Activated gamma-delta T cell (primary cell): Measurements from ENCODE around the gene PGAM2.

Experiments used
- DNase-seq: peaks from one replicate; lab custom pipeline; 2025; lab: John Stamatoyannopoulos, UW
- total RNA-seq, 2 donors: gene quantifications; one replicate each; lab custom pipeline; 2026; lab: John Stamatoyannopoulos, UW

The PGAM2 gene
- total RNA-seq, result 0.31 to 0.57 reads per million in 2 donors

GRCh38 chr7:44065431-44066110 is at the start of gene PGAM2:
PGAM2 (minus strand) TSS chr7:44065567; CDS start chr7:44065529, 38 bp downstream.
- no peak for DNase-seq

- no peak for DNase-seq
Observed at GRCh38 chr7:44114586-44115310, 49.4 kb upstream of the PGAM2 start.

GRCh38 chr7:44113764-44114354 is 48.5 kb upstream of the PGAM2 start:
- DNase-seq, result no peak

- DNase-seq, result no peak
Observed at GRCh38 chr7:44112997-44113763, 47.8 kb upstream of the PGAM2 start.

DNA sequence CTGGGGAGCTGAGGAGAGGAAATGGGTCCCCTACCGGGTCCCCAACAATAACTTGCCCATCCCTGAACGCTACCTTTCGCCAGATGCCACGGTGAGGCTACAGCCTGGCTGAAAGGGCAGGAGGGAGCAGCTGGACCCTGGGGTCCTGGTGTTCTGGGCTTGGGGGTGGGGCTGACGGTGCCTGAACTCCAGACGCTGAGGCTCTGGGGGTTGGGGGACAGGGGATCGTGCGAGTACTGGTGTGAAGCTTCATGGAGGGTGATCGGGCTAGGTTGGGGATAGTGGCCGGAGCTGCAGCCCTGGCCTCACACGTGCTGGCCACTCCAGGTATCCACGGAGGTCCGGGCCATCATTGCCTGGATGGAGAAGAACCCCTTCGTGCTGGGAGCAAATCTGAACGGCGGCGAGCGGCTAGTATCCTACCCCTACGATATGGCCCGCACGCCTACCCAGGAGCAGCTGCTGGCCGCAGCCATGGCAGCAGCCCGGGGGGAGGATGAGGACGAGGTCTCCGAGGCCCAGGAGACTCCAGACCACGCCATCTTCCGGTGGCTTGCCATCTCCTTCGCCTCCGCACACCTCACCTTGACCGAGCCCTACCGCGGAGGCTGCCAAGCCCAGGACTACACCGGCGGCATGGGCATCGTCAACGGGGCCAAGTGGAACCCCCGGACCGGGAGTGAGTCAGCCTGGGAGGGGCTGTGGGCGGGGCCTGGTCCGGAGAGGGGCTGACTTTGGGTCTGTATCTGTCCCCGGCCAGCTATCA is 47.0 kb upstream of the PGAM2 start:
- DNase-seq, result no peak

DNA sequence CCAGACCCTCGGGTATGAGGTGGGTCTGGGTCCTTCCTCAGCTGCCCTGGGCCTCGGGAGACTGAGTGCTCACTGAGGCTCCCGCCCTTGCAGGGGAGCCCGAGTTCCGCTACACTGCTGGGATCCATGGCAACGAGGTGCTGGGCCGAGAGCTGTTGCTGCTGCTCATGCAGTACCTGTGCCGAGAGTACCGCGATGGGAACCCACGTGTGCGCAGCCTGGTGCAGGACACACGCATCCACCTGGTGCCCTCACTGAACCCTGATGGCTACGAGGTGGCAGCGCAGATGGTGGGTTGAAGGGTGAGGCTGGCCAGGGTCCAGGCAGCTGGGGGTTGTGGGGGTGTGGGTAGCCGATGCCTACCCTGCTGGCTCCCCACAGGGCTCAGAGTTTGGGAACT is 46.4 kb upstream of the PGAM2 start:
- no peak for DNase-seq

- no peak for DNase-seq
Observed at GRCh38 chr7:44110719-44111635, 45.6 kb upstream of the PGAM2 start.

DNA sequence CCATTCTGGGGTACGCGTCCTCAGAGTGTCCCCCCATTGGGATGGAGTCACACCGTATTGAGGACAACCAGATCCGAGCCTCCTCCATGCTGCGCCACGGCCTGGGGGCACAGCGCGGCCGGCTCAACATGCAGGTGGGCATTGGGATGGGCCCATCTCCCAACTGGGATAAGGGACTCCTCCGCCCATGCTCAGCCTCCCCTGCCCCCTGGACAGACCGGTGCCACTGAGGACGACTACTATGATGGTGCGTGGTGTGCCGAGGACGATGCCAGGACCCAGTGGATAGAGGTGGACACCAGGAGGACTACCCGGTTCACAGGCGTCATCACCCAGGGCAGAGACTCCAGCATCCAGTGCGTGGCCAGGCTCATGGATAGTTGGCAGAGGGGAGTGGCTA is 44.6 kb upstream of the PGAM2 start:
- no peak for DNase-seq

DNA sequence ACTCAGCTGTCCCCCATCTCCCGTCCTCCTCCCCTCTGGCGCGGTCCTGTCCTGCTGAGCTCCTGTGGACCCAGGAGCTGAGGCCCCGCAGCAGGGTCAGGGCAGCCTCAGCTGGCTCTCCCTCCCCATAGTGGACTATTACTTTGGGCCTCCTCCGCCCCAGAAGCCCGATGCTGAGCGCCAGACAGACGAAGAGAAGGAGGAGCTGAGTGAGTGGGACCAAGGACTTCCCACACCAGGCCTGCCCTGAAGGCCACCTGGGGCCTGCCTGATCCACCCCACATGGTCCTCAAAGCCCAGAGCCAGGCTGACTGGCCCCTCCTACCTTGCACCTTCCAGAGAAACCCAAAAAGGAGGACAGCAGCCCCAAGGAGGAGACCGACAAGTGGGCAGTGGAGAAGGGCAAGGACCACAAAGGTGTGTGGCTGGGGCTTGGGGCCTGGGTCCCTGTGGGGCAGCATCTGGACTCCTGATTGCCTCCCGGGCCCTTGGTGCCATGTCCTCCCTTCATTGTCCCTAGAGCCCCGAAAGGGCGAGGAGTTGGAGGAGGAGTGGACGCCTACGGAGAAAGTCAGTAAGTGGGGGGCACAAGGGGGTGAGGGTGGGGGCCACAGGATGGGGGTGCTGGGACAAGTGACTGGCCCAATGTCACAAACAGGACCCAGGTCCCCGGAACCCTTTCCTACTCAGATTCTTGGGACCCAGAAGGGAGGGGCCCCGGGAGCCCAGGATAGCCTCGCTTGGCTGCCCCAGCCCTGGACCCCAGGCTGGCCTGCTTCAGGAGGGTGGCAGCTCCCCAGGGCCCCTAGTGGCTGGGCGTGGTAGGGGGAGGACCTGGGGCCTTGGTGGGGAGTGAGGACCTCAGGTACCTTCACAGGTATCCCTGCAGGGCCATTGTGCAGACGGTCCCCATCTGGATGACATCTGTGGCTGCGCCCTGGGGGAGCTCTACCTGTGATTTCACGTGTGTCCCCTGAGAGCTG is 43.7 kb upstream of the PGAM2 start:
- DNase-seq, result no peak

- DNase-seq, result no peak
Observed at GRCh38 chr7:44107961-44108767, 42.8 kb upstream of the PGAM2 start.

GRCh38 chr7:44107116-44107960 is 42.0 kb upstream of the PGAM2 start:
- DNase-seq, result no peak

DNA sequence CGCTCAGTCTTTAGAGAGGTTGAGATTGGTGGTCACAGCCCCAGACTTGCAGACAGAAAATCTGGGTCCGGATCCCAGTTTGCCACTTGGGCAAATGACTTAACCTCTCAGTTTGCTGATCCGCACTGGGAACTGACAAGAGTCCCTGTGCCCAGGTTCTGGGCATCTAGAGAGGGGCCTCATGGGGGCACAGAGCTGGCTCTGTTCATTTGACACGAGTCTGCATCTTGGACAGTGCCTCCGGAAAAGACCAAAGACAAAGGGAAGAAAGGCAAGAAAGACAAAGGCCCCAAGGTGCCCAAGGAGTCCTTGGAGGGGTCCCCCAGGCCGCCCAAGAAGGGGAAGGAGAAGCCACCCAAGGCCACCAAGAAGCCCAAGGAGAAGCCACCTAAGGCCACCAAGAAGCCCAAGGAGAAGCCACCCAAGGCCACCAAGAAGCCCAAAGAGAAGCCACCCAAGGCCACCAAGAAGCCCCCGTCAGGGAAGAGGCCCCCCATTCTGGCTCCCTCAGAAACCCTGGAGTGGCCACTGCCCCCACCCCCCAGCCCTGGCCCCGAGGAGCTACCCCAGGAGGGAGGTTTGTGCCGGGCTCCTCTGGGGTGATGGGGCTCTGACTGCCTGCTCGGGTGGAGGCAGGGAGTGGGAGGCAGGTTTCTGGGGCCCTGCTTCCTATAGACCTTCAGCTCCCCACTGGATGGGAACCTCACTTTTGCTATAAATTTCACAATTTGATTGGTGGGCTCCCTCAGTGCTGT is 41.1 kb upstream of the PGAM2 start:
- DNase-seq, result no peak

DNA sequence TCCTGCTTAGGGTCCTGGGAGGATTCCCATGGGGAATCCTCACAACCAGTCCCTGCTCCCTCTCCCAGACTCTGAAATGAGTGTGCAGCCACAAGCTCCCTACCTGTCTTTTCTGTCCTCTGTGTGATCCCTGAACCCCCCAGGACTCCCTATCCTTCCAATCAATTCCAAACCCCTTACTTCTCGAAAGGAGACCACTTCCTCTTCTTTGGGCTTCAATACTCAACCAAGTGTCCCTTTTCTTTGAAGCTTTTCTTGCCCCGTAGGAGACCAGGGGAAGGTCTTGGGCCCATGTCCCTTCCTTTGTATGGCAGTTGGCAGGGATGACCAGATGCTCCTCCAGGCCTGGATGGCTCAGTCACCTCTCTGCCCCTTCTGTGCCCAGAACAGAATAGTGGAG is 40.5 kb upstream of the PGAM2 start:
- DNase-seq, result no peak

- DNase-seq, result no peak
Observed at GRCh38 chr7:44104860-44105771, 39.7 kb upstream of the PGAM2 start.
